Lung (tissue), 12 donors: Measurements from ENCODE around the gene CTDNEP1. TPM values are rescaled to one million over a fixed set of nuclear protein-coding genes. Genes with fewer than 3 reads are reported as not detected.

ENCODE experiments used
- ATAC-seq: fragments of 200-7000 bp; cut with Tn5 transposase; one replicate; pipeline ENCODE4 v1.9.1; 2020; ENCODE audit warnings: moderate number of reproducible peaks; ENCODE audit not compliant: insufficient read depth, low FRiP score
- DNase-seq, 3 donors: peaks; one replicate each; pipeline ENCODE4 v3.0.0-alpha.2; 2013 to 2017
- H3K27ac ChIP-seq, 2 donors: one replicate each; pipeline ENCODE4 v1.5.1; 2013; ENCODE audit warnings: mild to moderate bottlenecking in 2 of 2, moderate library complexity in 2 of 2, control low read depth in 1 of 2, inconsistent platforms in 1 of 2, low read depth in 1 of 2, low read length in 1 of 2
- H3K27me3 ChIP-seq, 3 donors: one replicate each; pipeline ENCODE4 v1.5.1; 2013; ENCODE audit warnings: low read length in 2 of 3; ENCODE audit not compliant: control insufficient read depth in 3 of 3, insufficient read depth in 3 of 3
- H3K36me3 ChIP-seq, 4 donors: one replicate each; pipeline ENCODE4 v1.5.1; 2013; ENCODE audit warnings: low read length in 4 of 4, mild to moderate bottlenecking in 1 of 4, moderate library complexity in 1 of 4; ENCODE audit not compliant: control insufficient read depth in 4 of 4, insufficient read depth in 4 of 4
- H3K4me1 ChIP-seq, 5 donors: one replicate each; pipeline ENCODE4 v1.5.1; 2013; ENCODE audit warnings: low read length in 5 of 5, mild to moderate bottlenecking in 2 of 5, moderate library complexity in 1 of 5; ENCODE audit not compliant: control insufficient read depth in 5 of 5, insufficient read depth in 5 of 5
- H3K4me3 ChIP-seq: one replicate; pipeline ENCODE4 v1.5.1; 2013; ENCODE audit warnings: mild to moderate bottlenecking, control low read depth, moderate library complexity
- H3K9ac ChIP-seq, 2 donors: one replicate each; pipeline ENCODE4 v1.5.1; 2013; ENCODE audit warnings: low read length in 2 of 2, control low read depth in 1 of 2; ENCODE audit not compliant: insufficient read depth in 1 of 2
- H3K9me3 ChIP-seq, 4 donors: one replicate each; pipeline ENCODE4 v1.5.1; 2013; ENCODE audit warnings: low read length in 3 of 4, mild to moderate bottlenecking in 1 of 4, moderate library complexity in 1 of 4; ENCODE audit not compliant: control insufficient read depth in 4 of 4, insufficient read depth in 3 of 4
- WGBS, 2 donors: extraction: QIAGEN DNeasy Blood & Tissue Kit; methylation state at CpG; one replicate each; pipeline ENCODE4 v1.1.7; 2013; 5-methylcytosine and 5-hydroxymethylcytosine counted together
- polyA plus RNA-seq, 2 donors: library from polyadenylated mRNA; stranded (reverse); fragments of 200-250 nt; gene quantifications; one replicate each; pipeline ENCODE4 v1.2.1, GENCODE V29; 2013
- total RNA-seq, 2 donors: library from RNA; depleted of rRNA in 1 of 2; stranded (reverse); fragments of >200 nt in 1 of 2; gene quantifications; one replicate each; pipeline ENCODE4 v1.2.1, GENCODE V29; 2014 to 2021
- TF ChIP-seq, protein P1 (sequence below): IDR thresholded peaks from 2 replicates; pipeline ENCODE4 v1.5.1; 2012; ENCODE audit warnings: mild to moderate bottlenecking; ENCODE audit errors: control extremely low read depth, extremely low read depth
- donor health status: control.
- donor health status: control.
- donor health status: Bipolar disorder and iron deficiency.
- donor health status: healthy.
- donor health status: DM: yes; HTN: yes; CAD: no.

CTDNEP1 gene
- total and polyA plus RNA-seq, 4 donors: 72.5 to 126 (median 90.3) TPM

DNA sequence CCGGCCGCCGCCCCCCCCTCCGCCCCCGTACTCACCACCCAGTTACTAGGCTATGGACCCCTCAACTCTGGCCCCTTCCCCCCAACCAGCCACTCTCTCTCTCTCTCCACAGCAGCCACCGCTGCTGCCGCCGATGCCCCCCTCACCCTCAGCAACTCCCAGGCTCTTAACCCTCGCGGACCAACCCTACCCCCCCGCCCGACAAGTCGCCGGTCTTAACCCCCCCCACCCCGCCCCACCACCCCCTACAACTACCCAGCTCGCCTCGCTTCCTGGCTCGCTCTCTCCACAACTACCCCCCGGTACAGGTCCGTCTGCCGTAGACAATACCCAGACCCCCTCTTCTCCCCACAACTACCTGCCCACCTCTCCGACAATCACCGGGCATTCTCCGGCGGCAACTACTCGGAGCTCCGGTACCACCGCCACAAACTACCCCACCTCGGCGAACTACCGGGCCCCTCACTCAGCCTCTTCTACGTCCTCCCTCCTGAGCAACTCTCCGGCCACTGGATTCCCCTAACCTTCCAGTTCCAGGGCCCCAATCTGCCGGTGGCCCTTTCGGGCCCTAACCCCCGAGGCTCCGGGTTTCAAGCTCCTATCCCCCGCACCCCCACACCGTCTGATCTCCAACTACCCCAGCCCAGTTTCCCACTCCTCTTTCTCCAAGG is 13.0 kb downstream of the CTDNEP1 start:
- H3K4me1 ChIP-seq: peaks cover 4 to 40% (median 14%) of the 10 kb centered on the region in 5 donors
- peak; percentile 13 to 53 (median 37) for DNase-seq
- TF ChIP-seq, protein P1, sequence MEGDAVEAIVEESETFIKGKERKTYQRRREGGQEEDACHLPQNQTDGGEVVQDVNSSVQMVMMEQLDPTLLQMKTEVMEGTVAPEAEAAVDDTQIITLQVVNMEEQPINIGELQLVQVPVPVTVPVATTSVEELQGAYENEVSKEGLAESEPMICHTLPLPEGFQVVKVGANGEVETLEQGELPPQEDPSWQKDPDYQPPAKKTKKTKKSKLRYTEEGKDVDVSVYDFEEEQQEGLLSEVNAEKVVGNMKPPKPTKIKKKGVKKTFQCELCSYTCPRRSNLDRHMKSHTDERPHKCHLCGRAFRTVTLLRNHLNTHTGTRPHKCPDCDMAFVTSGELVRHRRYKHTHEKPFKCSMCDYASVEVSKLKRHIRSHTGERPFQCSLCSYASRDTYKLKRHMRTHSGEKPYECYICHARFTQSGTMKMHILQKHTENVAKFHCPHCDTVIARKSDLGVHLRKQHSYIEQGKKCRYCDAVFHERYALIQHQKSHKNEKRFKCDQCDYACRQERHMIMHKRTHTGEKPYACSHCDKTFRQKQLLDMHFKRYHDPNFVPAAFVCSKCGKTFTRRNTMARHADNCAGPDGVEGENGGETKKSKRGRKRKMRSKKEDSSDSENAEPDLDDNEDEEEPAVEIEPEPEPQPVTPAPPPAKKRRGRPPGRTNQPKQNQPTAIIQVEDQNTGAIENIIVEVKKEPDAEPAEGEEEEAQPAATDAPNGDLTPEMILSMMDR: no peak
- H3K9me3 ChIP-seq: no peaks in the 10 kb centered on the region
- H3K4me3 ChIP-seq: peak overlapping the region; percentile 92
- peak overlapping the region; percentile 87 to 88 for H3K27ac ChIP-seq
- peak overlapping the region in 1 of 2 donors; percentile 49 for H3K9ac ChIP-seq
- H3K36me3 ChIP-seq: peaks cover 6 to 28% (median 24%) of the 10 kb centered on the region in 4 donors
- ATAC-seq: no peak
- no peaks in the 10 kb centered on the region for H3K27me3 ChIP-seq
- 1% methylated on average over 29 to 39 of the region's 39 CpGs for WGBS, 2 donors

DNA sequence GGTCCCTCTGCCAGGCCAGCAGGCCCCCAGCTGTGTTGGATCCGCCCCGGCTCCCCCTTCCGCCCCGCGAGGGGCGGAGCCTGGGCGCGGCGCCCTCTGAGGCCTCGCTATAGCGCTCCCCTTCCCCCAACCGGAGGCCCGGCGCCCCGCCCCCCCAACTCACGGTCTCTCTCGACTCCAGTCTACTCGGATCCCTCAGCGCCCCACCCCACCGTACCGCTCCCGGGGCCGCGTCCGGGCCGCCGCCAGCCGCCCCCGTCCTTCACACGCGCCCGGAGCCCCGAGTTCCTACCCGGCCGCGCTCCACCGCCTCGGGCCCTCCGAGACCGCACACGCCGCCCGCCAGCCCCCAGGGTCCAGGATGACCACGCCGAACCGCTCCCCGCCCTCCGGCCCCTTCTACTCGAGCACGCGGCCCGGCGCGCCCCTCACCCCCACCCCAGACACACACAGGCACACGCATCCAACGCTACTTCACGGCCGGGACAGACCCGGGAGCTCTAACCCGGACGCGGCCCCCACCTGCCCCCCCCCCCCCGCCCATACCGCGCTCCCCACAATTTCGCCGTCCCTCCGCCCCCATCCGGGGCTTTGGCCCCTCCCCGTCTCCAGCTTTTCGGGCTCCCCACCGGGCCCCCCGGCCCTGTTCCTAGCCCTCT is 13.6 kb downstream of the CTDNEP1 start:
- WGBS, 2 donors: 1% methylated on average over 37 to 73 of the region's 73 CpGs
- Histone ChIP-seq H3K36me3 (peaks cover 6 to 28% (median 24%) of the 10 kb centered on the region in 4 donors), H3K9me3 (no peaks in the 10 kb centered on the region), H3K9ac (no peak overlapping the region), H3K27me3 (no peaks in the 10 kb centered on the region), H3K4me3 (peak overlapping the region; percentile 92), H3K27ac (peak overlapping the region; percentile 88 to 91), H3K4me1 (peaks cover 4 to 39% (median 18%) of the 10 kb centered on the region in 5 donors)
- TF ChIP-seq, protein P1: no peak
- DNase-seq (peak; percentile 79 to 84 (median 84)), ATAC-seq (no peak)

DNA sequence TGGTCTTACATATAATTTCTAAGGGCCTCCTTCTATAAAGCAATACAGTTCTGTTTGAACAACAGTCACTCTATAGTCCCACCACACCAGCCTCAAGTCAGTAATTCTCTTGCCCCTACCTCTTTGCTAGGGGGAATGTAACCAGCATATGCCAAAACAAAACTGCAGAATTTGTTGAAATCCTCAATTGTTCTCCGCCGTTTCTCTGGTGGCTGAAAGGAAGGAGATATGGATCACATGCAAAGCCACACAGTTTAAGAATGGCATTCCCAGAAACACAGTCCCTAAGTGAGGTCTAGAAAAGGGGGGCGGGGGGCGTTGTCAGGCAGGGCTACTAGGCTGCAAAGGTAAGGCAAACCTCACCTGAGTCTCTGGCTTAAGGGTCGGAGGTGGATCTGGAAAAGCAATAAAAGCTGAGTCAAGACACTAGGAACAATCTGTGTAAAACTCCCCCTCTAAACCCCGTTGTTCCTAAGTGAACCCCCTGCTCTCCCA is 14.2 kb downstream of the CTDNEP1 start:
- DNase-seq (no peak), ATAC-seq (no peak)
- TF ChIP-seq, protein P1: no peak
- Histone ChIP-seq H3K9me3 (no peaks in the 10 kb centered on the region), H3K4me3 (no peak overlapping the region), H3K4me1 (peaks cover 6 to 43% (median 18%) of the 10 kb centered on the region in 5 donors), H3K36me3 (peaks cover 6 to 28% (median 24%) of the 10 kb centered on the region in 4 donors), H3K27ac (peak overlapping the region; percentile 59 to 88), H3K9ac (peak overlapping the region in 1 of 2 donors; percentile 62), H3K27me3 (no peaks in the 10 kb centered on the region)
- WGBS, 2 donors: 25% methylated on average over 6 of the region's 6 CpGs
